HG02571 (cell line): ENCODE results near the gene DOCK2.
A peak's percentile ranks its signal among the peaks of the same experiment; 100 is the strongest.
"Not testable (repeated sequence)": the region's sequence is repeated elsewhere in the genome, so short reads cannot be mapped to it uniquely, and the experiment has no call there.

Experiments used
- ATAC-seq: cut with Tn5 transposase; IDR thresholded peaks from one replicate; pipeline ENCODE4 v1.9.1; 2021; ENCODE audit warnings: mild to moderate bottlenecking, moderate library complexity; ENCODE audit not compliant: unreplicated experiment

The DOCK2 gene

GRCh38 chr5:169810524-169810923, 173.4 kb downstream of the DOCK2 start:
- no peak for ATAC-seq

GRCh38 chr5:169811023-169811422, 173.9 kb downstream of the DOCK2 start:
- ATAC-seq: no peak

- ATAC-seq: no peak
Measured at GRCh38 chr5:169811680-169812079, 174.6 kb downstream of the DOCK2 start.

- ATAC-seq: no peak
Measured at GRCh38 chr5:169812786-169813185, 175.7 kb downstream of the DOCK2 start.

- ATAC-seq: no peak
Measured at GRCh38 chr5:169814045-169814444, 177.0 kb downstream of the DOCK2 start.

- no peak for ATAC-seq
Measured at GRCh38 chr5:169814522-169814921, 177.4 kb downstream of the DOCK2 start.

- ATAC-seq: no peak
Measured at GRCh38 chr5:169817031-169817430, 180.0 kb downstream of the DOCK2 start.

- no peak for ATAC-seq
Measured at GRCh38 chr5:169826618-169827017, 189.5 kb downstream of the DOCK2 start.

GRCh38 chr5:169827769-169828168, 190.7 kb downstream of the DOCK2 start:
- ATAC-seq: no peak

- no peak for ATAC-seq
Measured at GRCh38 chr5:169828385-169828784, 191.3 kb downstream of the DOCK2 start.

- ATAC-seq: no peak
Measured at GRCh38 chr5:169831331-169831730, 194.3 kb downstream of the DOCK2 start.

- no peak for ATAC-seq
Measured at GRCh38 chr5:169832304-169832703, 195.2 kb downstream of the DOCK2 start.

- ATAC-seq: no peak
Measured at GRCh38 chr5:169832845-169833244, 195.8 kb downstream of the DOCK2 start.

- not testable (repeated sequence) for ATAC-seq
Measured at GRCh38 chr5:169833681-169834292, 196.7 kb downstream of the DOCK2 start.

GRCh38 chr5:169834540-169834939, 197.5 kb downstream of the DOCK2 start:
- not testable (repeated sequence) for ATAC-seq

GRCh38 chr5:169836835-169837536, 199.9 kb downstream of the DOCK2 start:
- ATAC-seq: no peak

GRCh38 chr5:169837686-169838085, 200.6 kb downstream of the DOCK2 start:
- ATAC-seq: no peak

GRCh38 chr5:169838688-169839087, 201.6 kb downstream of the DOCK2 start:
- peak; percentile 83 for ATAC-seq

- no peak for ATAC-seq
Measured at GRCh38 chr5:169840405-169840804, 203.3 kb downstream of the DOCK2 start.

GRCh38 chr5:169842699-169843098, 205.6 kb downstream of the DOCK2 start:
- ATAC-seq: no peak

GRCh38 chr5:169847519-169847918, 210.4 kb downstream of the DOCK2 start:
- no peak for ATAC-seq

- ATAC-seq: no peak
Measured at GRCh38 chr5:169848271-169848670, 211.2 kb downstream of the DOCK2 start.

GRCh38 chr5:169848792-169849191, 211.7 kb downstream of the DOCK2 start:
- ATAC-seq: no peak
